Epithelial cell of esophagus (primary cell): ENCODE results near the gene RELL2.

Experiments
- DNase-seq: peaks from one replicate; pipeline ENCODE4 v3.0.0; 2010; ENCODE audit warnings: low read depth
- H3K4me3 ChIP-seq: 2 replicates; pipeline ENCODE4 v1.5.1; 2011; ENCODE audit warnings: mild to moderate bottlenecking, low read length, control low read depth
- CTCF ChIP-seq: IDR thresholded peaks from 2 replicates; pipeline ENCODE4 v1.5.1; 2011; ENCODE audit warnings: low read depth, mild to moderate bottlenecking, low read length, control low read depth, inconsistent platforms; ENCODE audit not compliant: insufficient read depth; ENCODE audit errors: missing control alignments

RELL2 gene

GRCh38 chr5:141665995-141666940 is 29.5 kb downstream of the RELL2 start:
- DNase-seq = no peak
- no peak for TF ChIP-seq CTCF
- H3K4me3 ChIP-seq = no peak overlapping the region

DNA sequence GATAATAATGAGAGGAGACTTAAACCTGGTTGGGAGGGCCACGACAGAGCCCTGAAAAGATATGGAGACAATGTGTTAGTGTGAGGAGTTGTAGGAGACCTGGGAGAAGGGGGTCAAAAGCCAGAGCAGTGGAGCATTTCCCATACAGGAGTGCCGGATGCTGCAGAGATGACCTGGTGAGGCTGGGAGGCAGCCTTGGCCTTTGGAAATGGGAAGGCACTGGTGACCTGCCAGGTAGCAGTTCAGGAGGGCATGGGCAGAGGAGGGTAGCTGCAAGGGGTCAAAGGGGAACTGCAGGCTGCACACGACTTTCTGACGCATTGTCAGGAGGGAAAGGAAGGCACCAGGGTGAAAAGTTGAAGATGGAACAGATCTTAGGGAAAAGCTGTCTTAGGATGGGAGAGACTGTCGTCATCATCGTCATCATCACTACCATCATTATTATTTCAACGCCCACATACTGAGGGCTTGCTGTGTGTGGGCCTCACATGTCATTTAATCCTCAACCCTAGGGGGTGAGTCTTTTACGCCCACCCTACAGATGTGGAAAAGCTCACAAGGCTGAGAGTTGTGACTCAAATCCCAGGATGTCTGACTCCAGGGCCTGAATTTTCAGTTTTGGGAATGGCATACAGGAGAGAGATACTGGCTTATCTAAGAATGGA is 31.9 kb downstream of the RELL2 start:
- no peak for DNase-seq
- no peak overlapping the region for H3K4me3 ChIP-seq
- no peak for TF ChIP-seq CTCF

DNA sequence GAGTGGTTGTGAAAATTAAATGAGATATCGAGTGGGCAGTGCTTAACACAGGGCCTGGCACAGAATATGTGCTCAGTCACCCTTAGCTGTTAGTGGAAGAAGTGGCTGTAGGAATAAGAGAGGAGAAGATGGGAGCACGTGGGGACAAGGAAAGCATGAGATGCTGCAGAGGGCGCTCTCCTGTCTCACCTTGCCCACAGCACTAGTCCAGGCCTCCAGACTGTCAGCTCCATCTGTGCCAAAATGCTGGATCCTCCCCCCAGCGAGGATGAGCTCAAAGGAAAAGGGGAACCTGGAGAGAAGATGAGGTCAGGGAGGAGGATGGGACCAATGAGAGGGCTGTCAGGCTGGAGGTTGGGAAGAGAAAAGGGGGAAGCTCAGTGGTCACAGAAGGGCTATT is 32.7 kb downstream of the RELL2 start:
- H3K4me3 ChIP-seq = no peak overlapping the region
- TF ChIP-seq CTCF = no peak
- DNase-seq = no peak

DNA sequence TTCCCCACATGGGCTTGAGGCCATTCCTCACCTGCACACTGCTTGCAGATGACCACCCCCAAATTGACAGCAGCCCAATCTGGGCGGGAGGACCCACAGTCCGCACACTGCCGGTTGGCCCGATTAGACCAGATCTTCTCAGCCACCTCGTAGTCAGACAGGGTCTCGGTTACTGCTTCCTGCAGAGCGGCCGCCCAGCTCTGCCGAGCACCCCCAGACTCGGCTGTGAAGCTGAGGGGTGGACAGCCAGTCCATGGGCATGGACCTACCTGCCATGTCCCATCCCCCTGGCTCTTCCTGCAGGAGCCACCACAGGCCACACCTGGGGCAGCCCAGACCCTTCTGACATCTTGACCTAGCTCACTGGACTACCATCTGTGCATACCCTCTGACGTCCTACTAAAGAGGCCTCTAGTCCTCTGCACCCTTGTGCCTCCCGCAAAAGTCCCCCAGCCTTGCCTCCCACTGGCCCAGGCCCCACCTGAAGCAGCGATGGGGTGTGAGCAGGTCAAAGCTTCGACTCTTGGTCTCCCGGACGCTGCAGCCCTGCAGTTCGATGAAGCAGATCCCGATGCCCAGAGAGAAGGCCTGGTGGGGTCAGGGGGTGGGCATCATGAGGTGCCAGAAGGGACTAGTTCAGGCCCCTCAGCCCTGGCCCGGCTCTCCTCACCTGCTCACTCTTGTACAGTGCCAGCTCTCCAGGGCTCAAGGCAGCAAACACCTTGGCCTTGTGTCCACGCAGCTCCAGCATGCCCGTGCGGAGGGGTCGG is 35.5 kb downstream of the RELL2 start:
- no peak for TF ChIP-seq CTCF
- no peak for DNase-seq
- H3K4me3 ChIP-seq = no peak overlapping the region

DNA sequence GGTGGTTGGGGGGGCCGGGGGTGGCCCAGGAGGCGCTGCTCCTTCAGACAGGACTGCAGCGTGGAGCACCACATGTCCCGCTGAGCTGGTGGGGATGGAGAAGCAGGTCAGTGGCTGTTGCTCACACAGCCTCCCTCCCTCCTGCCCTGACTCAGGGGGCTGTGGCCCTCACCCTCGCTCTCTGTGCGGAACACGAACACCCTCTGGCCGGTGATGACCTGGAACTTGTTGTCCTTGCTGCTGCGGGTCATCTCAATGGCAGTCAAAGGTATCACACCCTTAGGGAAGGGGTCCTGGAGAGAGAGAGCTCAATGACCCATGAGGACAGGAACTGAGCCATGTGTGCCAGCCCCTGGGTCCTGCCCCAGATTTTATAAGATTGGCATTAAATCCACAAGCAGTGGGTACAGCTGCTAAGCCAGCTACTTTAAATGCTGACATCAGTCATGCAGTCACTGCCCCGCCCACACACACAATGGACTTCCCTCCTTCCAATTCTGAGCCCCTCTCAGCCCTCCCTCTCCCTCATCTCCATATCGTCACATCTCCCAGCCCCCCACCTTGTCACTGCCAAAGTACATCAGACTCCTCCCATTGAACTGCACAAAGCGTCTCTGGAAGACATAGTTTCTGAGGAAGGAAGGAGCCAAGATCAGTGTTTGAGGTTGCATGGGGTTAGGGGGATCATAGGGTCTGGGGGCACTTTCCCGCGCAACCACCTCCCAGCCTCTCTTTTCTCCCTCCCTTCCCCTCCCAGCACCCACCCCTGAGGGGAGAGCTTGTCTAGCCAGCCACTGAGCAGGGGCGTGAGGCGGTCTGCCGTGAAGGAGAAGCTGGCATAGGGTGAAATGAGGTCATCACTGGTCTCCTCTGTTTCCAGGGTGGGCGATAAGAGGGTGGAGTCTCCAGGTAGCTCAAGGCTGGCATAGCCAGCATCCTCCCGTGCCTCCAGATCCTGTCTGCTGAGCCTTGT is 36.3 kb downstream of the RELL2 start:
- no peak for DNase-seq
- H3K4me3 ChIP-seq = no peak overlapping the region
- TF ChIP-seq CTCF = no peak

DNA sequence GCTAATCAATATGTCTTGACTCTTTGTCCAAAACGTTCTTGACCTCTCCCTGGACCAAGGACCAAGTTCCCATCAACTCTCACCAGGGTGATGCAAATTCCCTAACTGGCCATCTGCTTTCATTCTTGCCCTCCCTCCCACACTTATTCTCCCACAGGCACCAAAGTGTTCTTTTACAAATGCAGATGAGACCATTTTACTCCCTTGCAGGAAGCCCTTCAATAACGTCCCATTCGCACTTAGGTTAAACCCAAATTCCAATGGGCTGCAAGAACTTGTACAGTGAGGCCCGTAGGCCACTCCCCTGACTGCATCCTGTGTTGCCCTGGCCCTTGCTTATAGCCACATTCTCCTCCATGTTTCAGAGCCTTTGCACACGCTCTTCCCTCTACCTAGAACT is 38.0 kb downstream of the RELL2 start:
- TF ChIP-seq CTCF = no peak
- H3K4me3 ChIP-seq = no peak overlapping the region
- no peak for DNase-seq
